Common myeloid progenitor, CD34-positive (primary cell): Measurements from ENCODE around the gene SLX9.

Source experiments
- CTCF ChIA-PET: fragments of 350-600 bp; sonication (Branson Sonifier 250); formaldehyde crosslinking; loops from one replicate; lab custom pipeline; 2021; ENCODE audit warnings: antibody characterized with exemption; lab: Charles Lee
- POLR2A ChIA-PET: fragments of 350-600 bp; sonication (Branson Sonifier 250); formaldehyde crosslinking; loops from one replicate; lab custom pipeline; 2021; ENCODE audit warnings: antibody characterized with exemption; lab: Charles Lee
- DNase-seq, 3 donors: peaks; one replicate each; pipeline versions ENCODE4 v3.0.0 to v3.0.0-alpha.2; 2013
- H3K27ac ChIP-seq, 2 experiments: 1 replicate in 1 of 2; 2 replicates in 1 of 2; pipeline ENCODE4 v1.7.0; 2013; ENCODE audit warnings: inconsistent platforms in 2 of 2, low read length in 2 of 2, mild to moderate bottlenecking in 2 of 2, low read depth in 1 of 2, moderate library complexity in 1 of 2; ENCODE audit not compliant: severe bottlenecking in 2 of 2, insufficient read depth in 1 of 2, poor library complexity in 1 of 2
- H3K27me3 ChIP-seq, 5 experiments: replicated peaks in 2 of 5; 1 replicate in 3 of 5; 2 replicates in 2 of 5; pipeline versions ENCODE4 v1.6.1 to v1.7.0; 2013; ENCODE audit warnings: low read length in 4 of 5, mild to moderate bottlenecking in 2 of 5, moderate library complexity in 2 of 5, inconsistent platforms in 1 of 5; ENCODE audit not compliant: insufficient read depth in 5 of 5, control insufficient read depth in 4 of 5
- H3K36me3 ChIP-seq, 4 experiments: 1 replicate in 2 of 4; 2 replicates in 2 of 4; pipeline versions ENCODE4 v1.6.1 to v1.7.0; 2013; ENCODE audit warnings: low read length in 3 of 4, control low read depth in 1 of 4, mild to moderate bottlenecking in 1 of 4; ENCODE audit not compliant: control insufficient read depth in 4 of 4, insufficient read depth in 4 of 4
- H3K4me1 ChIP-seq, 4 experiments: 1 replicate in 3 of 4; 2 replicates in 1 of 4; pipeline versions ENCODE4 v1.6.1 to v1.7.1; 2013; ENCODE audit warnings: low read length in 3 of 4, mild to moderate bottlenecking in 3 of 4, control low read depth in 1 of 4, inconsistent platforms in 1 of 4, moderate library complexity in 1 of 4; ENCODE audit not compliant: control insufficient read depth in 4 of 4, insufficient read depth in 4 of 4; ENCODE audit errors: control extremely low read depth in 1 of 4
- H3K4me3 ChIP-seq, 7 experiments: 1 replicate in 4 of 7; 2 replicates in 3 of 7; pipeline versions ENCODE4 v1.5.1 to v1.7.0; 2013; ENCODE audit warnings: mild to moderate bottlenecking in 7 of 7, low read length in 6 of 7, moderate library complexity in 6 of 7, inconsistent platforms in 2 of 7, low read depth in 2 of 7, control low read depth in 1 of 7; ENCODE audit not compliant: insufficient read depth in 4 of 7, control insufficient read depth in 1 of 7; ENCODE audit errors: extremely low read depth in 1 of 7
- H3K9me3 ChIP-seq, 5 experiments: 1 replicate in 4 of 5; 2 replicates in 1 of 5; pipeline versions ENCODE4 v1.6.1 to v1.7.1; 2013; ENCODE audit warnings: low read length in 4 of 5, mild to moderate bottlenecking in 2 of 5, inconsistent platforms in 1 of 5, low read depth in 1 of 5, moderate library complexity in 1 of 5; ENCODE audit not compliant: control insufficient read depth in 4 of 5, insufficient read depth in 2 of 5; ENCODE audit errors: control extremely low read depth in 1 of 5
- WGBS: methylation state at CpG from one replicate; pipeline ENCODE4 v1.1.5; 2013; ENCODE audit not compliant: insufficient coverage; 5-methylcytosine and 5-hydroxymethylcytosine counted together

Gene SLX9

DNA sequence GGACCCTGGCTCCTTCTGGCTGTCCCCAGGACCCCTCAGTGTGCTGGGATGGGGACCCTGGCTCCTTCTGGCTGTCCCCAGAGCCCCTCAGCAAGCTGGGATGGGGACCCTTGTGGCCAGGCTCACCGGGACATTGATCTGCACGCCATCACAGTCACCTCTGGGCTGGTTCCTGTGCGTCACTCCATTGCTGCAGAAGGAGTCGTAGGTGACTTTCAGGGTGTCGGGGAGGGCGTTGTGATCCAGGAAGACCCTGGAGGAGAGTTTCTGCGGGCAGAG is 46.6 kb upstream of the SLX9 start:
- WGBS = 98% methylated on average over 6 of the region's 7 CpGs
- H3K36me3 ChIP-seq = peaks cover 3 to 60% (median 22%) of the 10 kb centered on the region in 4 experiments
- no peak overlapping the region for H3K4me3 ChIP-seq
- POLR2A ChIA-PET = interaction anchor here (1.1 to 1.2 kb wide), 2 partner anchors 10 to 12 kb away, joined by 3 to 4 read pairs; no protein-coding TSS in a partner anchor
- H3K9me3 ChIP-seq = no peaks in the 10 kb centered on the region
- CTCF ChIA-PET = interaction anchor here (0.8 to 6.7 kb wide), 13 partner anchors 11 to 93 kb away, joined by 3 to 50 read pairs (median 6); partner anchors contain the start of gene ITGB2
- H3K27ac ChIP-seq = no peak overlapping the region
- no peak for DNase-seq
- no peaks in the 10 kb centered on the region for H3K27me3 ChIP-seq
- peaks cover 0 to 4% (median 0%) of the 10 kb centered on the region in 4 experiments for H3K4me1 ChIP-seq

DNA sequence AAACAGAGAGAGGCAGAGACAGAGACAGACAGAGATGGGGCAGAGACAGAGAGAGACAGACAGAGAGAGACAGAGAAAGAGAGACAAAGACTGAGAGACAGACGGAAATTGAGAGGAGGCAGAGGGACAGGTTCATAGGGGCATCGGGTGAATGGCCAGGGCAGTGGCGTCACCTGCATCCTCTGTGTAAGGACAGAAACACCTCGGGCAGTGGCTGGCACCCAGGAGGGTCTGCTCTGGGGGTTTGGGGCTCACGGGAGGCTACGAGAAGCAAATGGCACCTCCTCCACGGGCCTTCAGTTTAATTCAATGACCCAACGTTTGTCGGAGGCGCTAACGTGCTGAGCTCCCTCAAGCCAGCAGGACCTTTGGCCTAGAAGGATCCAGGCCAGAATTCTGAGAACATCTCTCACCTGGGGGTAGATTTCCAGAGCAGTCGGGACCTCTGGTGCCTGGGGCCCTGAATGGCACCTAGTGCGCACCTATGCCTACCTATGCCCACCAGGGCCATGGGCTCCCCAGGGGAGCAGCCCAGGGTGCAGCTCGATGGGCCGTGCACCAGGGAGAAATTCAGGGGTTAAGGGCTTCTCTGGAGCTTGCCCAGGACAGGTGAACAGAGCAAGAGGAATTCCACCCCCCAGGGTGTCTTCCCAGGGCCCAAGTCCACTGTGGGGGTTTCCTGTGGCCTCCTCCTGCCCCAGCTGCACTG is 45.7 kb upstream of the SLX9 start:
- ChIA-PET CTCF (interaction anchor here (0.8 to 6.7 kb wide), 16 partner anchors 11 to 243 kb away, joined by 3 to 50 read pairs (median 5); no protein-coding TSS in a partner anchor), POLR2A (interaction anchor here (1.1 kb wide), 1 partner anchor 13 kb away, joined by 3 read pairs; no protein-coding TSS in a partner anchor)
- DNase-seq = no peak
- Histone ChIP-seq H3K27ac (no peak overlapping the region), H3K4me1 (peaks cover 0 to 4% (median 0%) of the 10 kb centered on the region in 4 experiments), H3K36me3 (peaks cover 3 to 64% (median 25%) of the 10 kb centered on the region in 4 experiments), H3K27me3 (no peaks in the 10 kb centered on the region), H3K4me3 (no peak overlapping the region), H3K9me3 (no peaks in the 10 kb centered on the region)
- 94% methylated on average over 15 of the region's 15 CpGs for WGBS

DNA sequence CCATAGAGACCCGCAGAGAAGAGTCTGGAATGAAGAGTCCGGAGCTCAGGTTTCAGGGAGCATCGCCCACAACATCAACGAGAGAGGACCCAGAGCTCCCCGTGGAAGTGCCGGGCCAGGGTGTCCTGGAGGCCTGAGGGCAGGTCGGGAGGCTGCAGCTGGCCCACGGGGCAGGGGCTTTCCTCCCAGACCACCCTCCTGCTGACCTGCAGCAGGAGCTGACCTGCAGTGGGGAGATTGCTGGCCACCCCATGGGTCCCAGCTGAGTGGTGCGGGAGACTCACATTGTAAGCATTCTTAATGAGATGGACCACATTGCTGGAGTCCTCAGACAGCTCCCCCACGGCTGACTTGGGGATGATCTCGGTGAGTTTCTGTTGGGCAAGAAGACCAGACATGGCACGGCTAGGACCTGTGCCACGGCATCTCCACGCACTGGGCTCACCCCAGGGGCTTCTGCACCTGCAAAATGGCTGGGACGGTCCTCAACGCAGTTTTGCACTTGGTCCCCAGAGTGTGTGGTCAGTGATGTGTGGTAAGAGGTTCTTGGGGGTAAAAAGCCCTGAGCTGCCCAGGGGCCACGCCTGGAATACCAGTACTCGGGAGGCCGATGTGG is 45.0 kb upstream of the SLX9 start:
- Histone ChIP-seq H3K4me3 (no peak overlapping the region), H3K36me3 (peaks cover 3 to 68% (median 30%) of the 10 kb centered on the region in 4 experiments), H3K4me1 (peaks cover 0 to 4% (median 0%) of the 10 kb centered on the region in 4 experiments), H3K9me3 (no peaks in the 10 kb centered on the region), H3K27me3 (no peaks in the 10 kb centered on the region), H3K27ac (no peak overlapping the region)
- POLR2A ChIA-PET = no interaction called here
- no peak for DNase-seq
- 81% methylated on average over 14 of the region's 19 CpGs for WGBS
- CTCF ChIA-PET = interaction anchor here (0.8 to 6.7 kb wide), 13 partner anchors 12 to 243 kb away, joined by 3 to 50 read pairs (median 5); no protein-coding TSS in a partner anchor

DNA sequence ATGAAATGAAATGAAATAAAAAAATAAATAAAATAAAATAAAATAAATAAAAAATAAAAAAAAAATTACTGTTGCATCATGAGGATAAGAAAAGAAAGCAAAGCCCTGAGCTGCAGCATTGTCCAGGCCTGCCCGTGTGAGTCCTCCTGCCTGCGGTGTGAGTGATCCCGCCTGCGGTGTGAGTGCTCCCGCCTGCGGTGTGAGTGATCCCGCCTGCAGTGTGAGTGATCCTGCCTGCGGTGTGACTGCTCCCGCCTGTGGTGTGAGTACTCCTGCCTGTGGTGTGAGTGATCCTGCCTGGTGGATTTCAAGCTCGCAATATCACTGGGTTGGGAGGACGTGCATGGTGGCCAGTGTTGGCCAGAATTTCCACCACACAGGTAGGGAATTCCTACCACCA is 44.0 kb upstream of the SLX9 start:
- POLR2A ChIA-PET = no interaction called here
- Histone ChIP-seq H3K4me3 (no peak overlapping the region), H3K9me3 (no peaks in the 10 kb centered on the region), H3K27ac (no peak overlapping the region), H3K4me1 (peaks cover 0 to 4% (median 0%) of the 10 kb centered on the region in 4 experiments), H3K36me3 (peaks cover 3 to 69% (median 35%) of the 10 kb centered on the region in 4 experiments), H3K27me3 (no peaks in the 10 kb centered on the region)
- no peak for DNase-seq
- CTCF ChIA-PET = interaction anchor here (1.2 to 6.7 kb wide), 5 partner anchors 11 to 42 kb away, joined by 3 to 50 read pairs (median 17); no protein-coding TSS in a partner anchor
- 88% methylated on average over 10 of the region's 11 CpGs for WGBS

DNA sequence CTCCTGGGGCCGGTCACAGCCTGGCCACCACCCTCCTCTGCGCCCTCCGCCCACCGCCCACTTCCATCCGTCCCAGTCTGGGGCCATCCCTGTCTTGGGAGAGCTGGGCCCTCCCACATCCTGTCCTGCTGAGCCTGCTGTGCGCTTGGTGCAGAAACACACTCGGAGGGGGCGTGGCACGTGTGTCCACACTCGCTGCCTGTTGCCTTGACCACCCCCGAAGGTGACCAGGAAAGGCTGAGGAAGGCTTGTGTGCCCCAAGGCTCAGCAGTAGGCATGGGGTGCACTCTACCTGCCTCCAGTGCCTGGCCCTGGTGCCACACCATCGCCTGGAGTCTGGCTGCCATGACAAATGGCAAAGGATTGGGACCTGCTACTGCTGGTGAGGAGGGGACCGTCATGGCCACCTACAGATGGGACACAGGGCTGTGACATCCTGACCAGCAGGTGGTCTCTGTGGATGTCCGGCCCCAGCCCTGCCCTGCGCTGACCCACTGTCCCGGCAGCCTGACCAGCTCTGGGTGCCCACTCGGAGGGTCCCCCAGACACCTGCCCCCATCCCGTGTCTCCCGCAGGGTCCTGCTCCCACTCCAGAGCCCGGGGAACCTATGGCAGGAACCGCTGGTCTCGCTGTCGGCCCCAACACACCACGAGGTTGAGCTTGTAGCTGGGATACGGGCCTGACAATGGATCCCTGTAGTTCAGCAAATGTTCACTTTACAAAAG is 43.1 kb upstream of the SLX9 start:
- 98% methylated on average over 15 of the region's 25 CpGs for WGBS
- Histone ChIP-seq H3K4me3 (no peak overlapping the region), H3K27me3 (no peaks in the 10 kb centered on the region), H3K9me3 (no peaks in the 10 kb centered on the region), H3K27ac (no peak overlapping the region), H3K4me1 (peaks cover 0 to 4% (median 0%) of the 10 kb centered on the region in 4 experiments), H3K36me3 (peaks cover 4 to 72% (median 43%) of the 10 kb centered on the region in 4 experiments)
- CTCF ChIA-PET = interaction anchor here (1.2 to 6.7 kb wide), 8 partner anchors 10 to 41 kb away, joined by 3 to 50 read pairs (median 8); no protein-coding TSS in a partner anchor
- POLR2A ChIA-PET = no interaction called here
- DNase-seq = no peak

DNA sequence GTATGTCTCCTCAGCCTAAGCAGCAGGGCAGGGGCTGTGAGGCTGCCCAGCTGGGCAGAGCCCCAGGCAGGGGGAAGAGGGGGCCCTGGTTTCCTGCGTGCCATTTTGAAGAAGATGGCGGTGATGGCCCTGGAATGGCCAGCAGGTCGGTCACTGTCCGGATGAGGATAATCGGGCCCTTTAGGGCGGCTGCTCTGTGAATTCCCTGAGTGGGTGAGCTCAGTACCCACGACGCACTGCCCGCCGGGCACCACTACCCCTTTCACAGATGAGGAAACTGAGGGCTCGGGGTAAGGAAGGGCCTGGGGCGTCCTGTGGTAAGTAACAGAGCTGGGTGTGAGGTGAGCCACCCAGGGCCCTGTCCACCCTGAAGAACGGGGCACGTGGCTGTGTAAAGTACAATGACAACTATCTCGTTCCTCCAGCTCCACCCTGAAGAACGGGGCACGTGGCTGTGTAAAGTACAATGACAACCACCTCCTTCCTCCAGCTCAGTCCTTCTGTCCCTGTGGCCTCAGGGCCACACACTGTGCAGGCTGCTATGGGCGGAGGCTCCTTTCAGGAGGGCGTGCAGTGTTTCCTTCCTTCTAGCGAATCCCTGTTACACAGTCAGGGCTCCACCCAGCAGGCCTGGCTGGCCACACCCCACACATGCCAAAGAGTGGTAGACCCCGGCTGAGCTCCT is 42.4 kb upstream of the SLX9 start:
- H3K27ac ChIP-seq = no peak overlapping the region
- POLR2A ChIA-PET = no interaction called here

More for the DNA sequence above, 42.4 kb upstream of the SLX9 start:
- H3K27me3 ChIP-seq = no peaks in the 10 kb centered on the region
- H3K36me3 ChIP-seq = peaks cover 12 to 75% (median 50%) of the 10 kb centered on the region in 4 experiments
- peaks cover 0 to 4% (median 0%) of the 10 kb centered on the region in 4 experiments for H3K4me1 ChIP-seq
- no peak for DNase-seq
- no peak overlapping the region for H3K4me3 ChIP-seq
- 87% methylated on average over 13 of the region's 21 CpGs for WGBS
- H3K9me3 ChIP-seq = no peaks in the 10 kb centered on the region
- CTCF ChIA-PET = interaction anchor here (0.7 to 6.7 kb wide), 8 partner anchors 8 to 37 kb away, joined by 3 to 50 read pairs (median 6); no protein-coding TSS in a partner anchor
